HG03280 (cell line): ENCODE results near the gene BBS9.
A peak's percentile ranks its signal among the peaks of the same experiment; 100 is the strongest.

Source experiments
- ATAC-seq: cut with Tn5 transposase; IDR thresholded peaks from one replicate; pipeline ENCODE4 v1.9.1; 2021; ENCODE audit warnings: mild to moderate bottlenecking, moderate library complexity; ENCODE audit not compliant: unreplicated experiment

BBS9 gene

GRCh38 chr7:33351709-33352108, 222.3 kb downstream of the BBS9 start:
- ATAC-seq: no peak

- no peak for ATAC-seq
Measured at GRCh38 chr7:33354201-33354600, 224.8 kb downstream of the BBS9 start.

DNA sequence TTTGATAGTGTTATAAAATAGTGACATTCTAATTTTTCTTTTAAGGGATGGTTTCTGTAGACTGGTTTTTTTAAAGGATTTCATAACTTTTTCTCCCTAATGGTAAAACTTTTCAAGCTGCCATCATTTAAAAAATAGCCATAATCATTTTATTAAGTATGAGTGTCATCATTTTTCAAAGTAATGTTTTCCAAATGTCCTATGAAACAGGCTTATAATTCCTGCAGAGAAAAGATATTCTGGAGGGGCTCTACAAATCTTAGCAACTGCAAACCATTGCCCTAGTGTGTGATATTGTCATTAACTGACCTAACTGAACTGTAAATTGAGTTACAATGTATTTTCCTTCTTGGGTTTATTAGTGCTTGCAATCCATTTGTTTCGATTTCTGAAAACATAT, 226.0 kb downstream of the BBS9 start:
- no peak for ATAC-seq

DNA sequence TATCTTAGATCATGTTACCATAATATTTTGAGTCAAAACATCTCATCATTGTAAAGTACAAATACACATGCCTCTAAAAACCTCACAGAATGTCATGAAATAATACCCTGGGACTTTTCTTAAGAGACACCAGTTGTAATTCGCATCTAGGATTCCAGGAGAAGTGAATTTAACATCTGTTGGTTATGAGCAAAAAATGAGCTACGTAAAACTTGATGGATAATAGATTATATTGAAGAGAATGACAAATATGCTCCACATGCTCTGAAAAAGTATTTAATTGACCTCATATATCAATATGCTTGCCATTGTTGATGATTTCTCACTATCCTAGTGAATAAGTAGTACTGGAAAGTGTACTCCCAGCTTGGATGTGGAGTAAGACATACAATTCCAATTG, 227.0 kb downstream of the BBS9 start:
- no peak for ATAC-seq

- ATAC-seq: no peak
Measured at GRCh38 chr7:33357846-33358245, 228.5 kb downstream of the BBS9 start.

DNA sequence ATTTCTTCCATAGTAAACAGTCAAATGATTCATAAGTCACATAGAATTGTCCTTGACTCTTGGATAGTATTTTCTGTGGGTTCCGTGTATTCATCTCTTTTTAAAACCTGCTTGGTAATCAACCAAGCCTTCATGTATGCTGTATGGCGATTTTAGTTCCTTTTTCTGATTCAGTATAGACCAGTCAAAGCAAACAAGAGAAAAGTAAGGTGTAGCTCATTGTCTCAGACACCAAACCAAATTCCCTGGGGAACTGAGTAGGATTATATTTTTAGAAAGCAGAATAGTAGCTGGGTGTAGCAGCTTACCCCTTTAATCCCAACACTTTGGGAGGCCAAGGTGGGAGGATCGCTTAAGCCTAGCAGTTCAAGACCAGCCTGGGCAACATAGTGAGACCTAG, 240.5 kb downstream of the BBS9 start:
- no peak for ATAC-seq

DNA sequence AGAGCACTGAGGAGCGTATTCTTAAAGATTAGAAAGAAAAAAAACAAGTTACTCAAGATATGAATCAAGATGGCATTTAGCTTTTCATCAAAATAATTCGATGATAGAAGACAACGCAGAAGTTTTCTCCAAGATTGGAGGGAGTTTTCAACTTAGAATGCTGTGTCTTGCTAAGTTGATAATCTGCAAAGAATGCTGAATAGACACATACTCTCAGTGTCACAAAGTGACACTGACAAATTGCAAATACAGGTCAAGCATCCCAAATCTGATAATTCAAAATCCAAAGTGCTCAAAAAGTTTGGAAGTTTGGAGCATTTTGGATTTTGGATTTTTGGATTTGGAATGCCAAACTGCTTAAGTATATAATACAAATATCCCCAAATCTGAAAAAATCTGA, 243.8 kb downstream of the BBS9 start:
- no peak for ATAC-seq

- no peak for ATAC-seq
Measured at GRCh38 chr7:33379891-33380525, 250.6 kb downstream of the BBS9 start.

- no peak for ATAC-seq
Measured at GRCh38 chr7:33388332-33388731, 259.0 kb downstream of the BBS9 start.

GRCh38 chr7:33392148-33392547, 262.8 kb downstream of the BBS9 start:
- ATAC-seq: no peak

- ATAC-seq: no peak
Measured at GRCh38 chr7:33393770-33394169, 264.4 kb downstream of the BBS9 start.

DNA sequence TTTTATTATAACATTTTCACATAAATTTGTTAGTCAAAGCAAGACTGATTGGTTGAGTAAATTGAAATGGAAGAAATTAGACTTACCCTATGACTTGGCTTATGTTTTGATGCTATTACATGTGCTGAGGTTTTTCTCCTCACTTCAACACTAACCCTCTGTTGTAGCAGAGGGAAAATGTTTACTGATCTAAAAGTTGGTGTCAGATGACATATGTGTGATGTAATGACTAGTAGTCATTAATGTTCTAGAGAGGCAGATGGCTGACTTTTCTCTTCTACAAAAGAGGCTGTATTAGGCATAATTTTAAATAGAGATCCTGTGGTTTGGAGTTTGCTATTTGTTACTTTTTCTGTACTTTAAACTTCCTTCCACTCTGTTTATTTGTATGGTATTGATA, 266.0 kb downstream of the BBS9 start:
- ATAC-seq: no peak

- no peak for ATAC-seq
Measured at GRCh38 chr7:33399528-33400213, 270.3 kb downstream of the BBS9 start.

DNA sequence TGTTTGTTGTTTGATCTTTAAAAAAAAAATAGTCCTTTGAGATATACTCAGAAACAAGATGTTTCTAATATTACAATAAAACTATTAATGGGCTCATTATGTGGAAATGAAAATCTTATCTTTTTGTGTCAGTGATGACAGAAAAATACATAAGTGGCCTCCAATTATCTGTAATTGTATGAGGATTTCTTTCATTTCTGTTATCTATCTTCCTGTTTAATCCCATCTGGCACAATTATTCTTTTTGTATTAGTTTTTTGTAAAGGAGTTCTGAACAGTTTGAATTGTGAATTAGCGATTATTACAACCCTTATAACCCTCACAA, 270.8 kb downstream of the BBS9 start:
- no peak for ATAC-seq

DNA sequence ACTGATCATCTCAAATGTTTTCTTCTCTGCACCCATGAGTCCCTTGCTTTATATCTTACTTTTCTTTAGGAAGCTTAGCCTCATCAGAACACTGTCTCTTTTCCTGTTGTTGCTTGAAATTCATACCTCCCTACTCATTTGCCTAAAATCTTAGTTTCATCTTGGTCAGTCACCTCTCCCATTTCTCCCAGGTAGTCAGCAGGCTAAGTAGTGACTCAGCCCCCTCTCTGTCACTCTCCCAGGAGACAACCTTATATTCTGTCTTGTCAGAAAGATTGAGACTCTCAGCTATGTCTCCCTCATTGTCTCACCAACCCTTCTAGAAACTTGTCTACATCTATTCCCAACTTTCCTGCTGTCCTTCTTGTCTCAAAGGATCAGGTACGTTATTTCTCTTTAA, 280.9 kb downstream of the BBS9 start:
- ATAC-seq: no peak

- no peak for ATAC-seq
Measured at GRCh38 chr7:33411020-33411419, 281.7 kb downstream of the BBS9 start.

DNA sequence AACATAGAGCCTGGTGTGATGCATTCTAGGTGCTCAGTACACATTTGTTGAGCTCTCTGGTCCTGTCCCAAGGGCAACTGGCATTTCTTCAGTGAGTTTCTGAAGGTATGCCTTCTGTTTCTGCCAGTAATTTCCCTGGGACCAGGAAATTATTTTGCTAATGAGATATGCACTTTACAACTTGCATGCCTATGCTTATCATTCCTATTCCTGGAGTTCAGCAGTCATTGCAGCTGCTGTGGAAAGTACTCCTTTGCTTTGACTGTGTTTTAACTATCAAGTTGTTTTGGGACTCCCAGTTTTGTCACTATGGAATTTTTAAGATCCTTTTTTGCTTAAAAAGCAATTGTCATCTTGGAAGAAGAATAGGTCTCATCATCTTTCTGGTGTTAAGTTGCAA, 283.0 kb downstream of the BBS9 start:
- no peak for ATAC-seq

GRCh38 chr7:33418251-33418701, 288.9 kb downstream of the BBS9 start:
- no peak for ATAC-seq

DNA sequence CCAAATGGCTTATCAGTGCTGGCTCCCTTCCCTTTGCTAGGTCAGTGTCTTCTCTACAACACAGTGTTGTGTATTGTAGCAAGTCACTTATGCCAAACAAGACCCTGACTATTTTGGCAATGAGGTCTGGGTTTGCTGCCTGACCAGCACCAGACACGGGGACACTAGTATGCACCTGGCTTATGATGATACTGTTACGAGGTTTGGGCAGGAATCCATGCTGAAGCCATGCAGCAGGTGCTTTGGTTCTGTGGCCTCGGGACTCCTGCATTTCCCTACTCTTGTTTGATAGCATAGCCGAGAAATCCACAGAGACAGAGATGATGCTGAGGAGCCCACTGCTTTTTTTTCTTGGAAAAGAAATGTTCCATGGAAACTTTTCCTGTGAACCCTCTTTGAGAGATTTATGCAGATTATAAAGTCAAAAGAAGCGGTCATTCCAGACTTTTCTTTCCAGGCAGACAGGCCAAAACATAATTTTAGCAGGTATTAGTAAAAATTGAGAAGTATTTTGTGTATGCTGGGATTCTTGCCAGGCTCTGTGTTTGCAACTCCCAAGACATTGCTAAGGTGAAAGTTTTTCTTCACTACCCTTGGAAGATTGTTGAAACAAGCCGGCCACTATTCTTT, 291.1 kb downstream of the BBS9 start:
- no peak for ATAC-seq

GRCh38 chr7:33421429-33421828, 292.1 kb downstream of the BBS9 start:
- no peak for ATAC-seq

DNA sequence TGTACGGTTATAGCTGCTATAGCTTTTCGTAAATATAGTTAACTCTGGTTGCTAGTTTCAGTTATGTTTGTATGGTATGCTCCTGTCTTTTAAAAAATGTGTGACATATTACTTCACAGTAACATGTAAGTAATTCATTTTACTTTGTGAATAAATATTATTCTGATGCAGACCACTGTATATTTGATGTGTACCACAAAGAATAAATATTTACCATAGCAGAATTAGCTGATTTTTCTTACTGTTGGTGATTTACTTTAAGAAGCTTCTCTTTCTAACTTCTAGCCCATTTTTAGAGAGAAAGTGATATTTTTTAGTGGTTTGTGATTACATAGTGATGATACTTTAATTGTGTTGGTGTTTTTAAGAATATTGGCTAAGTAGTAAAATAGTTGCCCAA, 292.8 kb downstream of the BBS9 start:
- no peak for ATAC-seq

DNA sequence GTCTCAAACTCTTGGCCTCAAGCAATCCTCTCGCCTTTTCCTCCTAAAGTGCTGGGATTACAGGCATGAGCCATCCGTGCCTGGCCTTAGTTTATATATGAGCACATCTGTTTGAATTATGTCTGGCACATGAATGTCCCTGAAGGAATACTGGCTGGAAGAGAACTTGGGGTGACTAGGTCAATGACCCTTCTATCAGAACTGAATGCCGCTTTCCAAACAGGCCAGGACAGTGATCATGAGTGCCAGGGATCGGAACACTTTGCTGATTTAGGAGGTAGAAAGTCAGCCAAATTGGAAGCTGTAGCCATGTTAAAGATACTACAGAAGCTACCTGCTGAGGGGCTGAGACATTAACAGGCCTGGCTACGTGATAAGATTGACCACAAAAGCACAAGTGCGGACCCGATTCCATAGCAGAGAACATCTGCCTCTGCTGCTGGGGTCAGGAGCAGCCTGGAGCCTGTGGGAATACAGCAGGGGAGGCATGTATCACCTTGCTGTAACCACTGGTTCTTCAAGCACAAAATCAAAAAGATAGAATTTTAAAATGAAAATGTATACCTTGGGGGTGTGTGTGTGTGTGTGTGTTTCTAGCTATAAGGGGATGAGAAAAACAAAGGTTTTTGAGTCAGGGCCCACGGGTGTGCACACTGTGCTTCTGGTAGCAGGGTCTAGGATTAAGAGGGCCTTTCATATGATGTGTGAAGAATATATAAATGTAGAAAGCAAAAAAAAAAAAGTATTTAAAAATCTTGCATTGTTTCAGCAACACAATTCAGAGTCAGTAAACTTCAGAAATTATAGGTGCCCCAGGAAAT, 293.7 kb downstream of the BBS9 start:
- ATAC-seq: peak; percentile 39
